ENCODE data around the gene TM6SF1.
A peak's percentile ranks its signal among the peaks of the same experiment; 100 is the strongest.

The TM6SF1 gene

DNA sequence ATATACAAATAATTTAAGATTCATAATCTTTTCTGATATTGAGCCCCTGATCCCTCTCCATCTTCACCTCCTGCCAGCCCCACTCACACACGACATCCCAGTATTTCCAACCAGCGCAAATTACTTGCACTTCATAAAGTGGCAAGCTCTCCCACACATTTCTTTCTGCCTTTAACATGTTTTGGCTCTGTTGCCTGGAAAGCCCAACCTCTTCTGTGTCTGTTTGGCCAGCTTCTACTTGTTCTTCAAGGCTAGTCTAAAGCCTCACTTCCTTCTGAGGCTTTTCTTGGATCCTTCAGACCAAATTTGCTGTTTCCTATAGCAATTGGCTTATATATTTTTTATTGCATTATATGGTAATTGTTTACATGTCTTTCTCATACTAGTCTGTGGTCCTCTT lies 5.1 kb upstream of the TM6SF1 start:
- H3K27me3 ChIP-seq (replicated peaks; ENCODE audit: control insufficient read depth, insufficient read depth, low read length), result no peaks in the 10 kb centered on the region
- TF ChIP-seq, protein P1, sequence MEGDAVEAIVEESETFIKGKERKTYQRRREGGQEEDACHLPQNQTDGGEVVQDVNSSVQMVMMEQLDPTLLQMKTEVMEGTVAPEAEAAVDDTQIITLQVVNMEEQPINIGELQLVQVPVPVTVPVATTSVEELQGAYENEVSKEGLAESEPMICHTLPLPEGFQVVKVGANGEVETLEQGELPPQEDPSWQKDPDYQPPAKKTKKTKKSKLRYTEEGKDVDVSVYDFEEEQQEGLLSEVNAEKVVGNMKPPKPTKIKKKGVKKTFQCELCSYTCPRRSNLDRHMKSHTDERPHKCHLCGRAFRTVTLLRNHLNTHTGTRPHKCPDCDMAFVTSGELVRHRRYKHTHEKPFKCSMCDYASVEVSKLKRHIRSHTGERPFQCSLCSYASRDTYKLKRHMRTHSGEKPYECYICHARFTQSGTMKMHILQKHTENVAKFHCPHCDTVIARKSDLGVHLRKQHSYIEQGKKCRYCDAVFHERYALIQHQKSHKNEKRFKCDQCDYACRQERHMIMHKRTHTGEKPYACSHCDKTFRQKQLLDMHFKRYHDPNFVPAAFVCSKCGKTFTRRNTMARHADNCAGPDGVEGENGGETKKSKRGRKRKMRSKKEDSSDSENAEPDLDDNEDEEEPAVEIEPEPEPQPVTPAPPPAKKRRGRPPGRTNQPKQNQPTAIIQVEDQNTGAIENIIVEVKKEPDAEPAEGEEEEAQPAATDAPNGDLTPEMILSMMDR (IDR thresholded peaks at IDR 0.05; ENCODE audit: insufficient read depth, low read length, poor library complexity, severe bottlenecking), result no peak
- H3K36me3 ChIP-seq (ENCODE audit: control insufficient read depth, insufficient read depth, low read length), result no peaks in the 10 kb centered on the region
- no peak overlapping the region for H3K4me3 ChIP-seq (replicated peaks; ENCODE audit: low read depth, low read length)
- no peak for DNase-seq (ENCODE audit: extremely low read depth, insufficient read length)

DNA sequence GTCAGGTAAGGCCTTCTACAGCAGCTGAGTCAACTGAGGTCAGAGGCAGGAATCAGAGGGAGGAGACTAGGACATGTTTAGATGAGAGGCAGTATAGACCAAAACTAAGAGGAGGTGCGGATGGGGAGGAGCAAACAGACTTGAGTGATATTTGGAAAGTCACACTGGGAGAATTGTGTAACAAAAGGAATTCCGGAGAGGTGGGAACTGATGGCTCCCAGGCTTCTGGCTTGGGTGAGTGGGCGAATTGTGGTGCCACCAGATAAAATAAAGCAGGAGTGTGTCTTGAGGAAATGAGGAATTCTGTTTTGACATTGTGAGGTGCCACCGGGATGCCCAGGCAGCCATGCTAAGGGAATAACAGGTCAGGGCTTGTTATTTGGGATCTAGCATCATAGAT lies 3.3 kb upstream of the TM6SF1 start:
- DNase-seq (ENCODE audit: extremely low read depth, insufficient read length), result no peak
- no peaks in the 10 kb centered on the region for H3K36me3 ChIP-seq (ENCODE audit: control insufficient read depth, insufficient read depth, low read length)
- H3K27me3 ChIP-seq (replicated peaks; ENCODE audit: control insufficient read depth, insufficient read depth, low read length), result no peaks in the 10 kb centered on the region
- TF ChIP-seq, protein P1 (IDR thresholded peaks at IDR 0.05; ENCODE audit: insufficient read depth, low read length, poor library complexity, severe bottlenecking), result no peak
- H3K4me3 ChIP-seq (replicated peaks; ENCODE audit: low read depth, low read length), result no peak overlapping the region

DNA sequence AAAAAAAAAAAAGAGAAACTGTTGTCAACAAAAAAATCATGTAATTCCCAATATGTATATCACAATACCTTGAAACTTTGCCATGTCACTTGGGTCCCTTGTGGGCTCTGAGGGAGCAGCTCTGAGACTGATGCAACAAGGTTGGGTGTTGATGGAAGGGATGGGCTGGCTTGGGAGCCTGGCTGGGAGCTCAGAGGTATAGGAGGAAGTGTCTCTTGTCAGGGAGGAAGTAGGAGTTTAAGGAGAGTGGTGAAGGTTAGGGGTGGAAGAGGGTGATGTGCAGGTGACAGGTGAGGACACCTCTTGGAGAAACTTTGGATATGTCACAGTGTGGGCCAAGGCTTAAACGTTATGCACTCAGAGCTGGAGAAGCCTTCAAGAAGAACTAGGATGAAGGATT lies 2.0 kb upstream of the TM6SF1 start:
- Histone ChIP-seq H3K36me3 (ENCODE audit: control insufficient read depth, insufficient read depth, low read length) (no peaks in the 10 kb centered on the region), H3K4me3 (replicated peaks; ENCODE audit: low read depth, low read length) (no peak overlapping the region), H3K27me3 (replicated peaks; ENCODE audit: control insufficient read depth, insufficient read depth, low read length) (no peaks in the 10 kb centered on the region)
- TF ChIP-seq, protein P1 (IDR thresholded peaks at IDR 0.05; ENCODE audit: insufficient read depth, low read length, poor library complexity, severe bottlenecking), result no peak
- no peak for DNase-seq (ENCODE audit: extremely low read depth, insufficient read length)

DNA sequence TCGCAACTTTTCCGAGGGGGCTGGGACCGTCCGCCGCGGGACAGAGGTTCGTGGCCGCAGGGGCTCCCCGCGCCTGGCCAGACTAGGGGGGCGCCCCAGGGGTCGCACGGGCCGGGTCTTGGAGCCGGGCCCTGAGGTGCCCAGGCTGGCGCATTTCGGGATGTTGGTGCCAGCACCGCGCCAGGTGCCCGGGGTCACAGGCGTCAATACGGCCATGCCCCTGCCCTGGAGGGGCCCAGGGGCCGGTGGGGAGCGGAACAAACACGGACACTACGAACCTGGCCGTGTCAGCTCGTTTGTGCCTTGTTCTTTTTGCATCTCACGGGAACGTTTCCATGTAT lies 366 bp downstream of the TM6SF1 start:
- no peak for DNase-seq (ENCODE audit: extremely low read depth, insufficient read length)
- no peaks in the 10 kb centered on the region for H3K36me3 ChIP-seq (ENCODE audit: control insufficient read depth, insufficient read depth, low read length)
- no peaks in the 10 kb centered on the region for H3K27me3 ChIP-seq (replicated peaks; ENCODE audit: control insufficient read depth, insufficient read depth, low read length)
- peak overlapping the region; percentile 62 for H3K4me3 ChIP-seq (replicated peaks; ENCODE audit: low read depth, low read length)
- TF ChIP-seq, protein P1 (IDR thresholded peaks at IDR 0.05; ENCODE audit: insufficient read depth, low read length, poor library complexity, severe bottlenecking), result no peak

DNA sequence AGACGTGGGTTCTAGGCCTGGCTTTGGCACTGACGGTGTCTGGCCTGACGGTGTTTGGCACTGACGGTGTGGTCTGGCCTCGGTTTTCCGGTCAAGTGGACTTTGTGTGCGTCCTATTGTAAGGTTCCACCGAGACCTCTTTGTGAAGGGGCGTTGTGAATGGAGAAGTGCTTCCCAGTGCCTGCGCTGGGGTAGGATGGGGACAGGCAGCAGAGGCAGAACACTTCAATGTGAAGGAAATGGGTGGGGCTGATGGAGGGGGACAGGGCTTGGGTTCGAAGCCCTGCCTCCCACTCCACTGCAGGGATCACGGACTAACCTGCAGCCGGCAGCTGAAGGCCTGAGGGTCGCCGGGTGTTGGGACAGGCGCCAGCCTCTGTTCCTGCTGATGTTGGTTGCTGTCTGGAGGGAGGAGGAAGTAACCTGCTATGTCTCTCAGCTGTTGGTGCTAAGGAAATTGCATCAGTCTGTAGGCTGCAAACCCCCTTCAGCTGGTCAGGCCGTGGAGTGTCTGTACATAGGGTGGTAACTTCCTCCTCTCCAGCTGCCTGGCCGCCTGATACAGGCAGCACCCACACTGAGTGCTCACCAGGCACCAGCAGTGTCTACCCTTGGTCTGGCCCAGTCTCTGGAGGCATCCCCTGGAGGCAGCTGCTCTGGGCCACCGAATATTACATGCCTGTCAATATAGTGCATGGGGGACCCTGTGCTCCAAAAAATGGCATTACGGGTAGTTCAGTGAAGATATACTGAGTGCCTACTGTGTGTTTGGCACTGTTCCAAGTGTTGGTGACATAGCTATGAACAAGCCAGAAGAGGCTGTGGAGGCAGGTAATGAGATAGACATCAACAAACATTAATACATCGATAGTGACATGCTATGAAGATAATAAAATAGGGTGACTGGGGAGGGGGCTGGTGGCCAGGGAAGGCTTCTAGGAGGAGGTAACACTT lies 1.1 kb downstream of the TM6SF1 start:
- H3K4me3 ChIP-seq (replicated peaks; ENCODE audit: low read depth, low read length), result peak overlapping the region; percentile 62
- no peaks in the 10 kb centered on the region for H3K36me3 ChIP-seq (ENCODE audit: control insufficient read depth, insufficient read depth, low read length)
- TF ChIP-seq, protein P1 (IDR thresholded peaks at IDR 0.05; ENCODE audit: insufficient read depth, low read length, poor library complexity, severe bottlenecking), result no peak
- no peaks in the 10 kb centered on the region for H3K27me3 ChIP-seq (replicated peaks; ENCODE audit: control insufficient read depth, insufficient read depth, low read length)
- DNase-seq (ENCODE audit: extremely low read depth, insufficient read length), result peak; percentile 59
